ENCODE results near the gene DCK.

DCK gene

GRCh38 chr4:71065991-71066510, 72.6 kb downstream of the DCK start:
- DNase-seq: no peak

- DNase-seq: no peak
Measured at GRCh38 chr4:71066737-71067716, 73.6 kb downstream of the DCK start.

- DNase-seq: no peak
Measured at GRCh38 chr4:71069063-71069462, 75.6 kb downstream of the DCK start.

- no peak for DNase-seq
Measured at GRCh38 chr4:71070015-71070414, 76.6 kb downstream of the DCK start.

GRCh38 chr4:71074452-71075299, 81.2 kb downstream of the DCK start:
- DNase-seq: no peak

Data from left hindlimb (tissue), 1 donor.